Transverse colon (tissue), 4 donors: ENCODE measurements around the gene SYT3. TPM values are rescaled to one million over a fixed set of nuclear protein-coding genes. Genes with fewer than 3 reads are reported as not detected.
A peak's percentile ranks its signal among the peaks of the same experiment; 100 is the strongest.

Source experiments
- DNase-seq: peaks from one replicate; pipeline ENCODE4 v3.0.0-alpha.2; 2019
- H3K27ac ChIP-seq, 4 donors: fragments of 200-600 bp; sonication (generic); 2 replicates each; pipeline ENCODE4 v1.5.1; 2016 to 2018; ENCODE audit warnings: inconsistent platforms in 4 of 4
- H3K27me3 ChIP-seq: fragments of 200-600 bp; sonication (generic); 2 replicates; pipeline ENCODE4 v1.5.1; 2017; ENCODE audit warnings: inconsistent platforms
- H3K36me3 ChIP-seq, 4 donors: fragments of 200-600 bp; sonication (generic); 2 replicates each; pipeline ENCODE4 v1.5.1; 2017 to 2019; ENCODE audit warnings: inconsistent platforms in 4 of 4
- H3K4me1 ChIP-seq, 4 donors: fragments of 200-600 bp; sonication (generic); 2 replicates each; pipeline ENCODE4 v1.5.1; 2017 to 2020; ENCODE audit warnings: inconsistent platforms in 4 of 4
- H3K4me3 ChIP-seq, 4 donors: fragments of 200-600 bp; sonication (generic); 1 replicate in 1 of 4; 2 replicates in 3 of 4; pipeline versions ENCODE4 v1.5.1 to v1.6.1; 2017 to 2019; ENCODE audit warnings: inconsistent platforms in 4 of 4
- H3K9me3 ChIP-seq, 2 donors: fragments of 200-600 bp; sonication (generic); 2 replicates each; pipeline ENCODE4 v1.5.1; 2017 to 2019; ENCODE audit warnings: inconsistent platforms in 2 of 2
- EP300 ChIP-seq: sonication (generic); formaldehyde crosslinking; IDR thresholded peaks from one replicate; pipeline ENCODE4 v1.6.1; 2017; ENCODE audit warnings: antibody characterized with exemption, low read depth
- POLR2A ChIP-seq: fragments of 450-650 bp; IDR thresholded peaks from one replicate; pipeline ENCODE4 v1.6.1; 2016; ENCODE audit warnings: antibody characterized with exemption, mild to moderate bottlenecking, moderate library complexity
- POLR2AphosphoS5 ChIP-seq, 3 donors: sonication (generic); formaldehyde crosslinking; IDR thresholded peaks; one replicate each; pipeline ENCODE4 v1.6.1; 2016; ENCODE audit warnings: antibody characterized with exemption in 3 of 3
- WGBS, 2 donors: methylation state at CpG; one replicate each; pipeline ENCODE4 v1.1.5; 2018; ENCODE audit warnings: low coverage in 1 of 2; 5-methylcytosine and 5-hydroxymethylcytosine counted together
- in situ Hi-C, 4 donors: fragments of 200-750 bp; cut with MboI; loops; one replicate each; pipeline versions ENCODE4 v1.15.0 to v1.15.1; 2017; ENCODE audit warnings: low sequenced_read_pairs in 3 of 4, low pct_ligation_motif_present in 1 of 4, low pct_unique_long_range_greater_than_20kb in 1 of 4
- intact Hi-C: fragments of 100-400 bp; cut with DNase I; formaldehyde crosslinking; loops from one replicate; pipeline ENCODE4 v1.15.1; 2023; ENCODE audit warnings: low total_unique reads
- total RNA-seq, 4 donors: library from RNA; depleted of rRNA; stranded (reverse); fragments of >200 nt; gene quantifications; one replicate each; pipeline ENCODE4 v1.1.0, GENCODE V29; 2016
- TF ChIP-seq, protein P1 (sequence below), 5 experiments: fragments of 200-600 bp in 3 of 5; fragments of 450-650 bp in 2 of 5; sonication (generic) in 3 of 5; IDR thresholded peaks; 1 replicate in 2 of 5; 2 replicates in 3 of 5; pipeline ENCODE4 v1.5.1; 2016 to 2017; ENCODE audit warnings: antibody characterized with exemption in 5 of 5, inconsistent platforms in 3 of 5, mild to moderate bottlenecking in 2 of 5, moderate library complexity in 1 of 5

The SYT3 gene
- total RNA-seq, 4 donors from 2014 or later: 0.64 TPM; not detected in 3

DNA sequence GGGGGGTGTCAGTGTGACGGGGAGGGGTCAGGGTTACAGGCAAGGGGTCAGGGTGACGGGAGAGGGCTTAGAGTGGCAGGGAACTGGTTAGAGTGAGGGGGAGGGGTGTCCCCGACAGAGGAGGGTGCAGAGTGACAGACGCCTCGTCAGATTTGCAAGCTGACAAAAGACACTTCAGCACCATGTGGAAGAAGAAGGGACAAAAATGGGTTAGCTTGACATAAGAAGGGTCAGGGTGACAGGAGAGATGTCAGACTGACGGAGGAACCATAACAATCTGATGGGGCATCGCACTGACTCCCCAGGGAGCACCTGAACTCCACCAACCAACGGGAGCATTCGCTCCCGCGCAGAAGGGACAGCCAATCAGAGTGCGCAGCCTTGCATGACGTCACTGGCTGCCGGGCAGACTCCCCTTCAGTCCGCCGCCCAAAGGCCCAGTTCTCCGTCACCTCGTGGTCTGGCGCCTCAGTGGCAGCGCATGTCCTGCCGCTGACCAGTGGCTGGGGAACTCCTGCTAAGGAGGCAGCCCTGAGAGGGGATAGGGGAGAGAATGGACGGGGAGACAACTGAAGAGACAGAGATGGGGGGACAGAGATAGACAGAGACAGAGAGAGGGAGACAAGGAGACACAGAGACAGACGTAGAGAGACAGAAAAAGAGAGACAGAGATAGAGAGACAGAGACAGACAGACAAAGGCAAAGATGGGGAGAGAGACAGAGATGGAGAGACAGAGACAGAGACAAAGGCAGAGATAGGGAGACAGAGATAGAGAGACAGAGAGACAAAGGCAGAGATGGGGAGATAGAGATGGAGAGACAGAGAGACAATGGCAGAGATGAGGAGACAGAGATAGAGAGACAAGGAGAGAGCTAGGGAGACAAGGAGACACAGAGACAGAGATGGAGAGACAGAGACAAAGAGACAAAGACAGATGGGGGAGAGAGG, 39.8 kb upstream of the SYT3 start:
- 9 to 21% methylated on average over 11 to 23 of the region's 23 CpGs for WGBS, 2 donors
- no peaks in the 10 kb centered on the region for H3K4me1 ChIP-seq
- in situ Hi-C loops (no loop called here), intact Hi-C loops (no loop called here)
- TF ChIP-seq POLR2A (no peak), EP300 (no peak), POLR2AphosphoS5 (IDR thresholded peaks at IDR 0.05) (no peak)
- TF ChIP-seq, protein P1, sequence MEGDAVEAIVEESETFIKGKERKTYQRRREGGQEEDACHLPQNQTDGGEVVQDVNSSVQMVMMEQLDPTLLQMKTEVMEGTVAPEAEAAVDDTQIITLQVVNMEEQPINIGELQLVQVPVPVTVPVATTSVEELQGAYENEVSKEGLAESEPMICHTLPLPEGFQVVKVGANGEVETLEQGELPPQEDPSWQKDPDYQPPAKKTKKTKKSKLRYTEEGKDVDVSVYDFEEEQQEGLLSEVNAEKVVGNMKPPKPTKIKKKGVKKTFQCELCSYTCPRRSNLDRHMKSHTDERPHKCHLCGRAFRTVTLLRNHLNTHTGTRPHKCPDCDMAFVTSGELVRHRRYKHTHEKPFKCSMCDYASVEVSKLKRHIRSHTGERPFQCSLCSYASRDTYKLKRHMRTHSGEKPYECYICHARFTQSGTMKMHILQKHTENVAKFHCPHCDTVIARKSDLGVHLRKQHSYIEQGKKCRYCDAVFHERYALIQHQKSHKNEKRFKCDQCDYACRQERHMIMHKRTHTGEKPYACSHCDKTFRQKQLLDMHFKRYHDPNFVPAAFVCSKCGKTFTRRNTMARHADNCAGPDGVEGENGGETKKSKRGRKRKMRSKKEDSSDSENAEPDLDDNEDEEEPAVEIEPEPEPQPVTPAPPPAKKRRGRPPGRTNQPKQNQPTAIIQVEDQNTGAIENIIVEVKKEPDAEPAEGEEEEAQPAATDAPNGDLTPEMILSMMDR (IDR thresholded peaks at IDR 0.05): no peak
- no peak overlapping the region for H3K4me3 ChIP-seq
- no peaks in the 10 kb centered on the region for H3K9me3 ChIP-seq
- H3K27ac ChIP-seq: no peak overlapping the region
- no peaks in the 10 kb centered on the region for H3K36me3 ChIP-seq
- peaks cover 24% of the 10 kb centered on the region for H3K27me3 ChIP-seq
- peak; percentile 77 for DNase-seq

DNA sequence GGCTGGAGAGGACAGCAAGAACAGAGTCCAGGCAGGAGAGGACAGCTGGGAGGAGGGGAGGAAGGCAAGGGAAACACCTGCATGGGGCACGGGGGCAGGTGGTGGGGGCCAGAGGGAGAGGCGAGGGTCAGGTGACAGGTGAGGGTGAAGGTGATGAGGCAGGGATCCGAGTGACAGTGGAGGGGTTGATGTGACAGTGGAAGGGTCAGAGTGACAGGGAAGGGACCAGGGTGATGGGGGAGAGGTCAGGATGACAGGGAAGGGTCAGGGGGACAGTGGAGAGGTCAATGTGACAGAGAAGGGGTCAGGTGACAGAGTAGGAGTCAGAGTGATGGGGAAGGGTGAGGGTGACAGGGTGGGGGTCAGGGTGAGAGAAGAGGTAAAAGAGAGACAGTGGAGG, 38.6 kb upstream of the SYT3 start:
- no peaks in the 10 kb centered on the region for H3K36me3 ChIP-seq
- DNase-seq: no peak
- H3K27ac ChIP-seq: no peak overlapping the region
- H3K27me3 ChIP-seq: peaks cover 24% of the 10 kb centered on the region
- no peak overlapping the region for H3K4me3 ChIP-seq
- 43 to 44% methylated on average over 3 of the region's 3 CpGs for WGBS, 2 donors
- in situ Hi-C loops (no loop called here), intact Hi-C loops (no loop called here)
- TF ChIP-seq EP300: no peak
- no peak for TF ChIP-seq POLR2AphosphoS5 (IDR thresholded peaks at IDR 0.05)
- no peak for TF ChIP-seq POLR2A
- TF ChIP-seq, protein P1 (IDR thresholded peaks at IDR 0.05): no peak
- no peaks in the 10 kb centered on the region for H3K4me1 ChIP-seq
- no peaks in the 10 kb centered on the region for H3K9me3 ChIP-seq

DNA sequence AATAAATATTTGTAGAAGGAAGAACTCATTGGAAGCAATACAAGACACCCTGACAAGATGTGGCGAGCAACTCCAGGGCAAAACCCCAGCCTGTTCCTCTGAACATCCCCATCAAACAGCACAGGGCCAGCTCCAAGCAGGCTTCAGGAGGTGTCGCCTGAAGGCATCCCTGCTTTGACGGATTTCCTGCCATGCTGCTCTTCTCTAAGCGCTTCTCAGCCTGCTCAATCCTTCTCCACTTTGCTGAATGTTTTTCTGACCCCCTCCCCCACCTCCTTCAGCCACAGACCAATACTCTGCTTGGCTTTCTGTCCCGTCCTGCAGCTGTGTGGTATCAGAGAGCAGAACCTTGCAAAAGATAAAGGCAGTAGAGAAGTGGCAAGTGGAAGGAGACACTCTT, 38.0 kb upstream of the SYT3 start:
- H3K36me3 ChIP-seq: no peaks in the 10 kb centered on the region
- no peak overlapping the region for H3K27ac ChIP-seq
- in situ Hi-C loops: no loop called here
- H3K27me3 ChIP-seq: peaks cover 31% of the 10 kb centered on the region
- DNase-seq: no peak
- TF ChIP-seq EP300: no peak
- TF ChIP-seq POLR2A: no peak
- no peaks in the 10 kb centered on the region for H3K9me3 ChIP-seq
- 47 to 57% methylated on average over 5 of the region's 5 CpGs for WGBS, 2 donors
- intact Hi-C loops: no loop called here
- H3K4me3 ChIP-seq: no peak overlapping the region
- H3K4me1 ChIP-seq: no peaks in the 10 kb centered on the region

GRCh38 chr19:50676625-50677197, 37.0 kb upstream of the SYT3 start:
- no peak for TF ChIP-seq POLR2AphosphoS5 (IDR thresholded peaks at IDR 0.05)
- no peak for TF ChIP-seq POLR2A
- TF ChIP-seq, protein P1 (IDR thresholded peaks at IDR 0.05): no peak
- no peak for TF ChIP-seq EP300
- Histone ChIP-seq H3K4me1 (no peaks in the 10 kb centered on the region), H3K36me3 (no peaks in the 10 kb centered on the region), H3K27me3 (peaks cover 39% of the 10 kb centered on the region), H3K4me3 (no peak overlapping the region), H3K9me3 (no peaks in the 10 kb centered on the region), H3K27ac (no peak overlapping the region)
- in situ Hi-C loops (no loop called here), intact Hi-C loops (no loop called here)
- 56% methylated on average over 1 of the region's 1 CpG; no CpG with 5 or more reads in 1 of the 2 donors for WGBS, 2 donors
- DNase-seq: no peak
